Esophagus squamous epithelium (tissue), 5 donors: ENCODE data around the gene SLC6A19. TPM values are rescaled to one million over a fixed set of nuclear protein-coding genes. Genes with fewer than 3 reads are reported as not detected.
"Not testable (repeated sequence)": the region's sequence is repeated elsewhere in the genome, so short reads cannot be mapped to it uniquely, and the experiment has no call there.

Experiments used
- DNase-seq: peaks from one replicate; lab custom pipeline; 2025; lab: John Stamatoyannopoulos, UW
- H3K27ac ChIP-seq, 4 donors: fragments of 200-600 bp; sonication (generic); one replicate each; pipeline ENCODE4 v1.5.1; 2016 to 2019; ENCODE audit warnings: mild to moderate bottlenecking in 1 of 4
- H3K27me3 ChIP-seq, 4 donors: fragments of 200-600 bp; sonication (generic); 1 replicate in 3 of 4; 2 replicates in 1 of 4; pipeline versions ENCODE4 v1.5.1 to v1.6.0; 2017 to 2021; ENCODE audit warnings: antibody characterized with exemption in 1 of 4
- H3K36me3 ChIP-seq, 3 donors: fragments of 200-600 bp; sonication (generic); one replicate each; pipeline ENCODE4 v1.5.1; 2016 to 2019
- H3K4me1 ChIP-seq, 3 donors: fragments of 200-600 bp; sonication (generic); one replicate each; pipeline ENCODE4 v1.5.1; 2017 to 2019
- H3K4me3 ChIP-seq, 4 donors: fragments of 200-600 bp; sonication (generic); 1 replicate in 3 of 4; 2 replicates in 1 of 4; pipeline ENCODE4 v1.5.1; 2016 to 2019; ENCODE audit warnings: mild to moderate bottlenecking in 2 of 4, moderate library complexity in 1 of 4
- H3K9me3 ChIP-seq, 3 donors: fragments of 200-600 bp; sonication (generic); one replicate each; pipeline ENCODE4 v1.5.1; 2016 to 2019
- CTCF ChIP-seq, 6 experiments: fragments of 450-650 bp in 4 of 6; fragments of 200-600 bp in 2 of 6; sonication (generic) in 2 of 6; IDR thresholded peaks; one replicate each; pipeline ENCODE4 v1.5.1; 2016 to 2019; ENCODE audit warnings: antibody characterized with exemption in 6 of 6, mild to moderate bottlenecking in 4 of 6, moderate library complexity in 4 of 6
- POLR2A ChIP-seq, 4 donors: fragments of 450-650 bp; IDR thresholded peaks; one replicate each; pipeline ENCODE4 v1.6.1; 2017; ENCODE audit warnings: antibody characterized with exemption in 4 of 4, mild to moderate bottlenecking in 4 of 4, moderate library complexity in 3 of 4
- WGBS, 2 donors: methylation state at CpG; one replicate each; pipeline ENCODE4 v1.1.5; 2018; 5-methylcytosine and 5-hydroxymethylcytosine counted together
- intact Hi-C: fragments of 100-400 bp; cut with DNase I; formaldehyde crosslinking; loops from one replicate; pipeline ENCODE4 v1.15.0; 2022
- total RNA-seq, 4 donors: library from RNA; depleted of rRNA; stranded (reverse); fragments of >200 nt; gene quantifications; one replicate each; pipeline ENCODE4 v1.1.0, GENCODE V29; 2016
- donor health status: DM: yes; HTN: yes; CAD: no.

The SLC6A19 gene
- total RNA-seq, 4 donors from 2014 or later: not detected

GRCh38 chr5:1226839-1227581, 25.6 kb downstream of the SLC6A19 start:
- no peaks in the 10 kb centered on the region for H3K4me1 ChIP-seq
- H3K27me3 ChIP-seq: peaks cover 0 to 70% (median 0%) of the 10 kb centered on the region in 4 donors
- H3K9me3 ChIP-seq: no peaks in the 10 kb centered on the region
- no peak overlapping the region for H3K4me3 ChIP-seq
- no peak for TF ChIP-seq CTCF (IDR thresholded peaks at IDR 0.05)
- TF ChIP-seq POLR2A (IDR thresholded peaks at IDR 0.05): no peak
- intact Hi-C loops: no loop called here
- no peak overlapping the region for H3K27ac ChIP-seq
- WGBS, 2 donors: 72 to 89% methylated on average over 14 to 15 of the region's 50 CpGs
- H3K36me3 ChIP-seq: no peaks in the 10 kb centered on the region
- DNase-seq: no peak

DNA sequence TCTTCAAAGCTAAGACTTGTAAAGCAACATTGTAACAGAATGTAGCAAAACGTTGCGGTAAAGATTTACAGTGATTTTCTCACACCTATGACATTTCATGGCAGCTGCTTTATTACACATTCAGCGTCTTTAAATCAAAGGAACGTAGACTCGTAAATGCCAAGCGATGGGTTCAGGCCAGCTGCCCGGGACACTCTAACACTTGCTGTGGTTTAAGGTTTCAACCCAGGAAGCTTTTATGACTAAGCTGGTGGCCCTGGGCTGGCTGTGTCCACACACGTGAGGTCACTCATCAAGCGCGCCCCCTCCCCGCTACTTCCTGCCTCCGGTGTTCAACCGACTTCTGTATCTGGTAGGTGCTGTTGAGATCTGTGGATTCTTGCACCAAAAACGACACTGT, 26.3 kb downstream of the SLC6A19 start:
- no peak for DNase-seq
- 33 to 54% methylated on average over 13 to 14 of the region's 14 CpGs for WGBS, 2 donors

GRCh38 chr5:1228120-1228519, 26.7 kb downstream of the SLC6A19 start:
- intact Hi-C loops: no loop called here
- no peaks in the 10 kb centered on the region for H3K9me3 ChIP-seq

More for the DNA sequence above, 26.3 kb downstream of the SLC6A19 start:
- Histone ChIP-seq H3K27ac (no peak overlapping the region), H3K27me3 (peaks cover 0 to 72% (median 0%) of the 10 kb centered on the region in 4 donors), H3K4me1 (no peaks in the 10 kb centered on the region), H3K9me3 (no peaks in the 10 kb centered on the region), H3K36me3 (no peaks in the 10 kb centered on the region), H3K4me3 (no peak overlapping the region)
- intact Hi-C loops: no loop called here
- TF ChIP-seq POLR2A (IDR thresholded peaks at IDR 0.05) (no peak), CTCF (IDR thresholded peaks at IDR 0.05) (no peak)

DNA sequence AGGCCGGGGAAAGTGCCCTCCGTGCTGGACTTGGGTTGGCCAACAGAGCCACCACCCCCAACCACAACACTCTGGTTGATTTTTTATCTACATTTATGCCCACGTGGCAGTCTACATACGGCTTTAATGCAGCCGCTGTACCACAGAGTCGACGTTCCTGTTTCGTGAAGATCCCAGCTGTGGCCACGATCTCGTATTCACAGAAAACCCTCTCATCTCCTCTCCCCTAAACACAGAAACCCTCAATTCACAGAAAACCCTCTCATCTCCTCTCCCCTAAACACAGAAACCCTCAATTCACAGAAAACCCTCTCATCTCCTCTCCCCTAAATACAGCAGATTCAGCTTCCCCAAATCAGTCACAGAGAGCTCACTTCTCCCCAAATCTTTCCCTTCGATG, 27.6 kb downstream of the SLC6A19 start:
- H3K4me1 ChIP-seq, H3K4me3 ChIP-seq, intact Hi-C loops, H3K9me3 ChIP-seq, DNase-seq, H3K27ac ChIP-seq, H3K36me3 ChIP-seq: not testable (repeated sequence)
- H3K27me3 ChIP-seq: peaks cover 0 to 72% (median 0%) of the 10 kb centered on the region in 4 donors
- WGBS, 2 donors: 70 to 80% methylated on average over 11 of the region's 11 CpGs

More at GRCh38 chr5:1228120-1228519, 26.7 kb downstream of the SLC6A19 start:
- TF ChIP-seq POLR2A (IDR thresholded peaks at IDR 0.05): no peak
- TF ChIP-seq CTCF (IDR thresholded peaks at IDR 0.05): no peak
- no peak for DNase-seq
- H3K36me3 ChIP-seq: no peaks in the 10 kb centered on the region
- 55 to 59% methylated on average over 14 to 15 of the region's 15 CpGs for WGBS, 2 donors
- no peak overlapping the region for H3K4me3 ChIP-seq
- H3K27ac ChIP-seq: no peak overlapping the region
- peaks cover 0 to 72% (median 0%) of the 10 kb centered on the region in 4 donors for H3K27me3 ChIP-seq
- H3K4me1 ChIP-seq: no peaks in the 10 kb centered on the region

GRCh38 chr5:1229822-1230221, 28.4 kb downstream of the SLC6A19 start:
- Histone ChIP-seq H3K27me3 (peaks cover 0 to 70% (median 0%) of the 10 kb centered on the region in 4 donors), H3K27ac (no peak overlapping the region), H3K4me3 (no peak overlapping the region), H3K36me3 (no peaks in the 10 kb centered on the region), H3K4me1 (no peaks in the 10 kb centered on the region), H3K9me3 (peaks cover 0 to 2% (median 0%) of the 10 kb centered on the region in 3 donors)
- no peak for TF ChIP-seq POLR2A (IDR thresholded peaks at IDR 0.05)
- TF ChIP-seq CTCF (IDR thresholded peaks at IDR 0.05): no peak
- no peak for DNase-seq
- intact Hi-C loops: no loop called here
- 17 to 32% methylated on average over 7 of the region's 7 CpGs for WGBS, 2 donors
